SK-N-MC (cell line): Measurements from ENCODE around the gene RTN4RL1.

Source experiments
- EZH2 ChIP-seq: fragments of 200-600 bp; sonication (generic); IDR thresholded peaks from one replicate; pipeline ENCODE4 v1.6.1; 2017; ENCODE audit warnings: antibody characterized with exemption
- POLR2AphosphoS5 ChIP-seq: IDR thresholded peaks from 2 replicates; pipeline ENCODE4 v1.6.1; 2012; ENCODE audit warnings: mild to moderate bottlenecking, low read depth, low read length, borderline replicate concordance

DNA sequence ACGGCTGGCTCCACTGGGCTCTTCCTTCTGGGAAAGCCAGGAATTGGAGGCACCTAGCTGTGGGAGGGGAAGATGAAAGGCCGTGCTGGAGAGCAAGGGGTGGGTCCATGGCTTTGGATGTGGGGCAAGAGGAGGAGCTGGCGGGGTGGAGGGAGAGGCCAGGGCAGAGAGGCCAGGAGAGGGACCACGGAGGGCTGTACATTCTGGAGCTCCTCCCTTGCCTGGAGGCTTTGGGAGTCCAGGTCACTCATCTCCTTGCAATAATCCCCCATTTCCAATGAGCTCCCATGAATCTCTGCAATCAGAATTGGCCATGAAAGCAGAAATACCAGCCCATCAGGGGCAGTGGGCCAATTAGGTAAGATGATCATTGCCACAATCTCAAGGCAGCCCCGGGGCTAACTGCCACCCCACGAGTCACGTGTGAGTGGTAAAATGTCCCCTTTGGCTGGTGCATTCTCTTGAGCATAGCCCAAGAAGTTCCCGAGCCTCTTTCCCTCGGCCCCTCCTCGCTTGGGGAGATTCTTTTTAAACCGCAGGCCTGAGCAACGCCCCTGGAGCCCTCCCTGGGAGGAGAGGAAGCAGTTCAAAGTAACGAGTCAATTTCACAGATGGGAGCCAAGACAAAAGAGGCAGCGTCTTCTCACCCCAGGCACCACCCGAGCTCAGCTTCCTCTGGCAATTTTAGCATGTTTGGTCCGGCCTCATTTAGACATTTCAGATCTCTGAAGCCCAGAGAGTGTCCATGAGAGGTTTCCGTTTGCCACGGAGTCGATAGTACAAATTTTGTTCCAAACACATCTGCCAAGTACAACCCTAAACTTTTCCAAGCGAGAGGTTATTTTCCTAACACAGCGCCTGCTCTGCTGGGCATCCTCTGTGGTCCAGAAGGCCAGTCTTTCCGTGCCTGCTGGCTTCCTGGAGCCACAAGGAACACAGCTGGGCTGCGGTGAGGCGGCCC lies 13.4 kb downstream of the RTN4RL1 start:
- TF ChIP-seq POLR2AphosphoS5 (no peak), EZH2 (no peak)
